NOMO-1 treated with dmso at 0.1 percent for 144 hours (cell line): ENCODE results near the gene LRCH1.
"Not testable (repeated sequence)": the region's sequence is repeated elsewhere in the genome, so short reads cannot be mapped to it uniquely, and the experiment has no call there.

ENCODE experiments used
- DNase-seq: peaks from one replicate; lab custom pipeline; 2025; ENCODE audit not compliant: unreplicated experiment; lab: John Stamatoyannopoulos, UW

The LRCH1 gene

GRCh38 chr13:46747031-46747820, 194.3 kb downstream of the LRCH1 start:
- no peak for DNase-seq

DNA sequence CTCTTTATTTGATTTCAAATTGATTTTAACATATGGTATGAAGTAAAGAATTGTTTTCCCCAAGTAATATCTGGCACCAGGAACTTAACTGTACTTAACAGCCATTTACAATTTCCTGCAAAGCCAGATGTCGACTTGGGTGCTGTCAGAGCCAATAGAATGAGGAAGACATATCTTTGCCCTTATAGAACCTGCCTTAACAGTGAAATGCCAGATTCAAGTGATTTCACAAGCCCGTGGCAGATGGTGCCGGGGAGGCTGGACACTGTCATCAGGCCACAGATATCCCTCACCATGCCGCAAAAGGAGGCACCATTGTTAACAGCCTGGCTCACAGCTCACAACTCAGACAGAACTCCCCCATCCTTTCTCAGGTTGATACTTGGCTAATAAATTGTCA, 195.3 kb downstream of the LRCH1 start:
- DNase-seq = peak; percentile 30

- no peak for DNase-seq
These were observed 197.0 kb downstream of the LRCH1 start for GRCh38 chr13:46749951-46750350.

- DNase-seq = peak; percentile 99
These were observed 199.1 kb downstream of the LRCH1 start for GRCh38 chr13:46751811-46752635.

GRCh38 chr13:46753137-46753536, 200.2 kb downstream of the LRCH1 start:
- no peak for DNase-seq

DNA sequence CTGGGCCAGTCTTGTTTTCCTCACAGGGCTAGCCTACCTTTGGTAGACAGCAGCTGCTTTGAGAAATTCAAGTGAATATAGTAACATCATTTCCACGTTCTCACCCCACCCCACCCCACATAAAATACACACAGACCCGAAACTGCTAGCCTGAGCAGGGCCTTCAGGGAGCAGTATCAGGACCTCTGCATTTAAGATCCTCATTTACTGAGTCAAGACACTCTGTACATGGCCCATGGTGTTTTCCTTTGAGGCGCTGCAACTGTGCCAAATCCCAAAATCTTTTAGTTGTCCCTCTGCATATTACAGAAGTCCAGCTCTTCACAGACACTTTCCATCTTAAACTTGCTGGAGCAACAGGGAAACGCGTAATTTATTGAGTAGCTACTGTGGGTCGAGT, 200.9 kb downstream of the LRCH1 start:
- no peak for DNase-seq

DNA sequence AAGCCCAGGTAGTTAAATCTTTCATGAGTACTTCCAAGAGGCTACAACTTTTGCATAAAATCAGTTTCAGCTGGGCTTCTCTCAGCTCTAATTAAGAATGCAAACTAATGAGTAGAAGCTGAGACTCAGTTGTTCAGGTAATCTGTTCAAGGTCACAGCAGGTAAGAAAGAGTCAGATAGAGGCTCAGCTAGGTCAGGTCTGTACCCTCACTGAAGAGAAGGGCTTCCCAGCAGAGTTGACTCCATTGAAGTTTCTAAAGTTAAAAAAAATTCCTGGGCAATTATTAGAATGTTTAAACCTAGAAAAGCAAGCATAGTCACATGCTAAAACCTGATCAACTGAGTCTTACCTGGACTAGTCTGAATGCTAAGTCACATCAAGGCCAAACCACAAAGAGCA, 201.8 kb downstream of the LRCH1 start:
- DNase-seq = no peak

DNA sequence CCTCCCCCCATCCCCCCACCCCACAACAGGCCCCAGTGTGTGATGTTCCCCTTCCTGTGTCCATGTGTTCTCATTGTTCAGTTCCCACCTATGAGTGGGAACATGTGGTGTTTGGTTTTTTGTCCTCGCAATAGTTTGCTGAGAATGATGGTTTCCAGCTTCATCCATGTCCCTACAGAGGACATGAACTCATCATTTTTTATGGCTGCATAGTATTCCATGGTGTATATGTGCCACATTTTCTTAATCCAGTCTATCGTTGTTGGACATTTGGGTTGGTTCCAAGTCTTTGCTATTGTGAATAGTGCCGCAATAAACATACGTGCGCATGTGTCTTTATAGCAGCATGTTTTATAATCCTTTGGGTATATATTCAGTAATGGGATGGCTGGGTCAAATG, 202.5 kb downstream of the LRCH1 start:
- DNase-seq = not testable (repeated sequence)

DNA sequence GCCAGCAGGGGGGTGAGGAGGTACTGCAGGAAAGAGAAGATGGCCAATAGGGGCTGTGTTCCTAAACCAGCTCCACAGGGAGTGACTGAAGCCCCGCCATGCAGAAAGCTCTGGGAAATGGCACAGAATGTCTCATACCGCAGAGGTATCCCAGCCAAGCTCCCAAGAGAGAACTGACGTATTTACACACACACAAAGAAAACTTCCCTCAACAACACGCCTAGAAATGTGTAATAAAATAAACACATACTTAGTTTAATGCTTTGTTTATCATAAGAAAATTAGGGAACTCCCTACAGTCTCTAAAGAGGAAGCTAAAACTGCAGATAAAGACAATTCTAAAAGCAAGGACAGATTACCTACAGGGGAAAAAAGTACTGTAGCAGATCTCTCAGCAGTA, 204.0 kb downstream of the LRCH1 start:
- DNase-seq = no peak

GRCh38 chr13:46757640-46758039, 204.7 kb downstream of the LRCH1 start:
- no peak for DNase-seq

DNA sequence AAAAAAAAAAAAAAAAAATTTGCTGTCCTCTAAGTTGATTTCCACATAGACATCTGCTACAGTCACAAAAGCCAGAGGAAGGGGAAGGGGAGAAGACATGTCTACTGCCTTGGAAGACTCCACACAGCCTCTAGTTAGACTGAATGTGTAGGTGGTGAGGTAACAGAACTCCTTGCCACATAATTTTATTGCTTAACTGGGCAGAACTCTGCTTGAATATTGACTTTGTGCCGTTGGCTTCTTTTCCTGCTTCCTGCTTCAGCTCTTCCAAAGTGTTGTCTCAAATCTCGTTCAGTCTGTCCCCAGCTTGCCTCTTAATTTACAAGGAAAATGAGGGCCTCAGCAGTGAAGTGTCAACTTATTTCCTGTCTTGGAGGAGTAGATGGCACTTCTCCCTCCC, 206.9 kb downstream of the LRCH1 start:
- peak; percentile 66 for DNase-seq

- no peak for DNase-seq
These were observed 208.2 kb downstream of the LRCH1 start for GRCh38 chr13:46761174-46761573.

- DNase-seq = no peak
These were observed 208.9 kb downstream of the LRCH1 start for GRCh38 chr13:46761866-46762265.

GRCh38 chr13:46769925-46770324, 217.0 kb downstream of the LRCH1 start:
- DNase-seq = not testable (repeated sequence)

- no peak for DNase-seq
These were observed 218.7 kb downstream of the LRCH1 start for GRCh38 chr13:46771693-46772092.

- DNase-seq = no peak
These were observed 220.6 kb downstream of the LRCH1 start for GRCh38 chr13:46773541-46773940.

GRCh38 chr13:46775385-46776107, 222.6 kb downstream of the LRCH1 start:
- DNase-seq = no peak

DNA sequence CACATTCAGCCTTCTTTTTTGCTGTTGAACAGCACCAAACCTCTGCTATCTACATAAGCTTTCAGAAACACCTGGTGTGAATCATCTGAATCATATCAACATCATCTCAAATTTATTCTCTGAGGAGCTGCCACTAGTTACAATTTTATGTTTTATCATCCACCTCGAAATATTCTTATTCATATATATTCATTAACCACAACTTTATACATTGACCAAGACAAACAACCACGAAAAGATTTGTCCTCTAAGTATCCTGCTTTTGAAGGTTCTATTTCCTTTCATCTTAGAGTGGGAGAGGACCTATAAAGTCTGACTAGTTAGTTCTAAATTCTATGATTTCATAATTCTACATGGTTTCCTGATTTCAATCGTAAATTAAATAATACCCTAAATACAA, 225.1 kb downstream of the LRCH1 start:
- DNase-seq = no peak

DNA sequence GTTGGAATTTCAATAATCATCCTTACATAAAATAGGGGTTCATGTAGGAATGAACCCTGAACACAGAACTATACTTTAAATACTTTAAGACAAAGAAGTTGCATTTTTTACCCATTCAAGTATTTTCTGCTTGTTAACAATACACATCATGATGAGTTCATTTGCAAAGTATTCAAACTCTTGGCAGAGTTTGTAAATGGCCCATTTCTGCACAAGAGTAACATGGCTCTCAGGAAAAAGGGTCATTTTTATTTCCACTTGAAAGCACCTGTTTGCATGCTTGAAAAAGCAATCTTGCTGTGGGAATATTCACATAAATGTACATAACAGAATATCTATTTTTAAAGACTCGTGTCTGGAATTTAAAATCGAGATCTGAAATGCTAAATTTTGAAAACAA, 225.9 kb downstream of the LRCH1 start:
- no peak for DNase-seq

GRCh38 chr13:46782066-46782465, 229.1 kb downstream of the LRCH1 start:
- DNase-seq = no peak

DNA sequence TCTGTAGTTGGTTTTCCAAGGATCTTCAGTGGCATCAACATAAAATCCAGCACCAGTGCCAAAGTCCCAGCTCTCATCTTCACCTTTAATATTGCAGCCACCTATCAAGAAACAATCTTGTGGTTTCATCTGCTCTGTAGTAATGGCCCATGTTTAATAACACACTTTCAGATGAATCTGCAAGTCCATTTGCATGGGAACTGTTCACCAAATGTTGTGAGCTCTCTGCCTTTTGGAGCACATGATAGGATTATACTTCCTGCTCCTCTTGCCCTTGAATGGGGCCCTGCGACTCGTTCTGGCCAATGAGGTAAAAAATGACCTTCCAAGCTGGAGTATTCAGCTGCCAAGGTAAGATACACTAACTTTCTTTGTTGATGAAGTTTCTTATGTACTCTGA, 229.7 kb downstream of the LRCH1 start:
- no peak for DNase-seq

- no peak for DNase-seq
These were observed 230.5 kb downstream of the LRCH1 start for GRCh38 chr13:46783504-46783903.
